ENCODE data around the gene OLIG3.

DNA sequence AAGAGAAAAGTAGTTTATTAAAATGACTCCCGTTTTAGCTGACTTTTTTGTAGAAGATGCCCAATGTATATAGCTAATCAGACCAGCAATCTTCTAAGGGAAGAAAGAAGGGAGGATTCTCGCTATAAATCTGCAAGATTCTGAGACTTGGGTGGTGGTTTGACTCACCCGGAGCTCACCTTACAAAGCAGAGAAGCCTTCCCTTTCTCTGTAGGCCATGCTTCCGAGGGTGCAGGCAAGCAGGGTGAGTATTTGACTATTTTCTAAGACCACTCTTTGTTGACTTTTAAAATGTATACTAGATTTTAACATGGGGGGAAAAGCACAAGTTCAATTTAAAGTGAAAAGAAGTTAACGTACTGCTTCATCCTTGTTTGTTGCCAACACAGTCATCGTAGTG, 2.7 kb downstream of the OLIG3 start:
- TF ChIP-seq, protein P1, sequence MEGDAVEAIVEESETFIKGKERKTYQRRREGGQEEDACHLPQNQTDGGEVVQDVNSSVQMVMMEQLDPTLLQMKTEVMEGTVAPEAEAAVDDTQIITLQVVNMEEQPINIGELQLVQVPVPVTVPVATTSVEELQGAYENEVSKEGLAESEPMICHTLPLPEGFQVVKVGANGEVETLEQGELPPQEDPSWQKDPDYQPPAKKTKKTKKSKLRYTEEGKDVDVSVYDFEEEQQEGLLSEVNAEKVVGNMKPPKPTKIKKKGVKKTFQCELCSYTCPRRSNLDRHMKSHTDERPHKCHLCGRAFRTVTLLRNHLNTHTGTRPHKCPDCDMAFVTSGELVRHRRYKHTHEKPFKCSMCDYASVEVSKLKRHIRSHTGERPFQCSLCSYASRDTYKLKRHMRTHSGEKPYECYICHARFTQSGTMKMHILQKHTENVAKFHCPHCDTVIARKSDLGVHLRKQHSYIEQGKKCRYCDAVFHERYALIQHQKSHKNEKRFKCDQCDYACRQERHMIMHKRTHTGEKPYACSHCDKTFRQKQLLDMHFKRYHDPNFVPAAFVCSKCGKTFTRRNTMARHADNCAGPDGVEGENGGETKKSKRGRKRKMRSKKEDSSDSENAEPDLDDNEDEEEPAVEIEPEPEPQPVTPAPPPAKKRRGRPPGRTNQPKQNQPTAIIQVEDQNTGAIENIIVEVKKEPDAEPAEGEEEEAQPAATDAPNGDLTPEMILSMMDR (conservative IDR thresholded peaks at IDR 0.05; ENCODE audit: low read depth, low read length): no peak
- no peak for TF ChIP-seq EZH2 (IDR thresholded peaks at IDR 0.05; ENCODE audit: borderline replicate concordance, low read depth, low read length, poor library complexity, severe bottlenecking)
